HEK293 (cell line): Measurements from ENCODE around the gene HOXA3.

Experiments
- CTCF ChIP-seq: fragments of 450-650 bp; formaldehyde crosslinking; IDR thresholded peaks from 2 replicates; pipeline ENCODE4 v1.5.1; 2016; ENCODE audit warnings: missing biosample characterization, missing genetic modification characterization
- PATZ1 ChIP-seq: fragments of 450-650 bp; formaldehyde crosslinking; IDR thresholded peaks from 2 replicates; pipeline ENCODE4 v1.5.1; 2016; ENCODE audit warnings: missing biosample characterization, missing genetic modification characterization
- PRDM4 ChIP-seq: fragments of 450-650 bp; formaldehyde crosslinking; IDR thresholded peaks from 2 replicates; pipeline ENCODE4 v1.5.1; 2017; ENCODE audit warnings: missing biosample characterization, missing genetic modification characterization
- REPIN1 ChIP-seq: fragments of 450-650 bp; formaldehyde crosslinking; IDR thresholded peaks from 2 replicates; pipeline ENCODE4 v1.5.1; 2017; ENCODE audit warnings: missing biosample characterization, missing genetic modification characterization, low read depth
- SP2 ChIP-seq: fragments of 450-650 bp; formaldehyde crosslinking; IDR thresholded peaks from 2 replicates; pipeline ENCODE4 v1.5.1; 2016; ENCODE audit warnings: missing biosample characterization, missing genetic modification characterization
- YY1 ChIP-seq: fragments of 450-650 bp; formaldehyde crosslinking; IDR thresholded peaks from 2 replicates; pipeline ENCODE4 v1.5.1; 2018; ENCODE audit warnings: missing biosample characterization, missing genetic modification characterization
- ZNF18 ChIP-seq: fragments of 450-650 bp; formaldehyde crosslinking; IDR thresholded peaks from 2 replicates; pipeline ENCODE4 v1.5.1; 2016; ENCODE audit warnings: missing biosample characterization, missing genetic modification characterization
- ZNF280D ChIP-seq: fragments of 450-650 bp; formaldehyde crosslinking; IDR thresholded peaks from 2 replicates; pipeline ENCODE4 v1.5.1; 2016; ENCODE audit warnings: missing biosample characterization, missing genetic modification characterization
- ZNF292 ChIP-seq: fragments of 450-650 bp; formaldehyde crosslinking; IDR thresholded peaks from 2 replicates; pipeline ENCODE4 v1.5.1; 2016; ENCODE audit warnings: low read depth, missing biosample characterization, missing genetic modification characterization, borderline replicate concordance
- ZNF354C ChIP-seq: fragments of 450-650 bp; formaldehyde crosslinking; IDR thresholded peaks from 2 replicates; pipeline ENCODE4 v1.5.1; 2016; ENCODE audit warnings: missing biosample characterization, missing genetic modification characterization, low read depth, borderline replicate concordance
- ZNF837 ChIP-seq: fragments of 450-650 bp; formaldehyde crosslinking; IDR thresholded peaks from 2 replicates; pipeline ENCODE4 v1.5.1; 2016; ENCODE audit warnings: missing biosample characterization, missing genetic modification characterization

GRCh38 chr7:27153526-27153925 is 1.1 kb upstream of the HOXA3 start:
- TF ChIP-seq CTCF (tag by site-specific recombination), result no peak
- TF ChIP-seq REPIN1, result no peak
- TF ChIP-seq ZNF18 (tag by site-specific recombination), result no peak
- TF ChIP-seq ZNF280D (tag by site-specific recombination), result no peak
- no peak for TF ChIP-seq PRDM4 (tag by site-specific recombination)
- TF ChIP-seq SP2 (tag by site-specific recombination), result no peak
- no peak for TF ChIP-seq YY1 (tag by site-specific recombination)
- no peak for TF ChIP-seq ZNF292 (tag by site-specific recombination)
- no peak for TF ChIP-seq ZNF837 (tag by site-specific recombination)
- no peak for TF ChIP-seq ZNF354C (tag by site-specific recombination)
- TF ChIP-seq PATZ1 (tag by site-specific recombination), result no peak
